HEK293 (cell line): ENCODE data around the gene NPY1R.

ENCODE experiments used
- CTCF ChIA-PET: fragments of 350-600 bp; formaldehyde crosslinking; extraction: SDS; loops from one replicate; lab custom pipeline; 2021; ENCODE audit warnings: antibody characterized with exemption; lab: Yijun Ruan, JAX
- POLR2A ChIA-PET: fragments of 300-600 bp; formaldehyde crosslinking; extraction: SDS; loops from one replicate; lab custom pipeline; 2020; ENCODE audit warnings: antibody characterized with exemption, inconsistent platforms; lab: Yijun Ruan, JAX
- H3K27ac ChIP-seq: fragments of 200-500 bp; sonication (Bioruptor generic); 2 replicates; pipeline ENCODE4 v1.5.1; 2014; ENCODE audit warnings: low read depth, low read length, control low read depth, inconsistent platforms; ENCODE audit errors: extremely low read depth
- H3K36me3 ChIP-seq, 2 experiments: fragments of 200-500 bp in 1 of 2; sonication (Bioruptor generic) in 1 of 2; 1 replicate in 1 of 2; 2 replicates in 1 of 2; pipeline ENCODE4 v1.5.1; 2014 to 2017; ENCODE audit warnings: inconsistent platforms in 2 of 2, low read length in 2 of 2; ENCODE audit not compliant: control insufficient read depth in 2 of 2, insufficient read depth in 1 of 2
- H3K4me1 ChIP-seq: fragments of 200-500 bp; sonication (Bioruptor generic); 2 replicates; pipeline ENCODE4 v1.5.1; 2014; ENCODE audit warnings: mild to moderate bottlenecking, low read length, inconsistent platforms; ENCODE audit not compliant: control insufficient read depth, insufficient read depth
- H3K4me3 ChIP-seq: 2 replicates; pipeline ENCODE4 v1.5.1; 2011; ENCODE audit warnings: low read depth, mild to moderate bottlenecking, control low read depth, low read length, moderate library complexity
- H3K9me3 ChIP-seq: fragments of 200-500 bp; sonication (Bioruptor generic); 2 replicates; pipeline ENCODE4 v1.5.1; 2014; ENCODE audit warnings: low read depth, low read length, inconsistent platforms; ENCODE audit not compliant: control insufficient read depth, insufficient read depth
- BCL11B ChIP-seq: fragments of 450-650 bp; formaldehyde crosslinking; IDR thresholded peaks from 2 replicates; pipeline ENCODE4 v1.5.1; 2016; ENCODE audit warnings: low read depth, missing biosample characterization, missing genetic modification characterization
- KLF10 ChIP-seq: fragments of 450-650 bp; IDR thresholded peaks from 2 replicates; pipeline ENCODE4 v1.5.1; 2018; ENCODE audit warnings: missing biosample characterization, mild to moderate bottlenecking, missing genetic modification characterization
- OVOL3 ChIP-seq: fragments of 450-650 bp; formaldehyde crosslinking; IDR thresholded peaks from 2 replicates; pipeline ENCODE4 v1.5.1; 2016; ENCODE audit warnings: missing biosample characterization, missing genetic modification characterization
- ZNF114 ChIP-seq: fragments of 450-650 bp; formaldehyde crosslinking; IDR thresholded peaks from 2 replicates; pipeline ENCODE4 v1.5.0; 2017; ENCODE audit warnings: missing biosample characterization, missing genetic modification characterization
- ZNF155 ChIP-seq: fragments of 450-650 bp; formaldehyde crosslinking; IDR thresholded peaks from 2 replicates; pipeline ENCODE4 v1.5.1; 2016; ENCODE audit warnings: missing biosample characterization, missing genetic modification characterization
- ZNF354C ChIP-seq: fragments of 450-650 bp; formaldehyde crosslinking; IDR thresholded peaks from 2 replicates; pipeline ENCODE4 v1.5.1; 2016; ENCODE audit warnings: missing biosample characterization, missing genetic modification characterization, low read depth, borderline replicate concordance
- ZNF398 ChIP-seq: fragments of 450-650 bp; formaldehyde crosslinking; IDR thresholded peaks from 2 replicates; pipeline ENCODE4 v1.5.1; 2017; ENCODE audit warnings: missing biosample characterization, missing genetic modification characterization
- ZNF510 ChIP-seq: fragments of 450-650 bp; formaldehyde crosslinking; IDR thresholded peaks from 2 replicates; pipeline ENCODE4 v1.5.1; 2018; ENCODE audit warnings: mild to moderate bottlenecking, missing genetic modification characterization, missing biosample characterization; ENCODE audit not compliant: insufficient replicate concordance
- ZNF626 ChIP-seq: fragments of 450-650 bp; sonication (Bioruptor Pico); formaldehyde crosslinking; IDR thresholded peaks from 2 replicates; pipeline ENCODE4 v1.5.1; 2018; ENCODE audit warnings: missing biosample characterization, missing genetic modification characterization, inconsistent platforms
- ZNF701 ChIP-seq: fragments of 450-650 bp; formaldehyde crosslinking; IDR thresholded peaks from 2 replicates; pipeline ENCODE4 v1.5.1; 2016; ENCODE audit warnings: missing biosample characterization, missing genetic modification characterization
- ZNF837 ChIP-seq: fragments of 450-650 bp; formaldehyde crosslinking; IDR thresholded peaks from 2 replicates; pipeline ENCODE4 v1.5.1; 2016; ENCODE audit warnings: missing biosample characterization, missing genetic modification characterization
- TF ChIP-seq, protein P1 (sequence below): fragments of 450-650 bp; formaldehyde crosslinking; IDR thresholded peaks from 2 replicates; pipeline ENCODE4 v1.5.1; 2016; ENCODE audit warnings: missing biosample characterization, missing genetic modification characterization

The NPY1R gene

DNA sequence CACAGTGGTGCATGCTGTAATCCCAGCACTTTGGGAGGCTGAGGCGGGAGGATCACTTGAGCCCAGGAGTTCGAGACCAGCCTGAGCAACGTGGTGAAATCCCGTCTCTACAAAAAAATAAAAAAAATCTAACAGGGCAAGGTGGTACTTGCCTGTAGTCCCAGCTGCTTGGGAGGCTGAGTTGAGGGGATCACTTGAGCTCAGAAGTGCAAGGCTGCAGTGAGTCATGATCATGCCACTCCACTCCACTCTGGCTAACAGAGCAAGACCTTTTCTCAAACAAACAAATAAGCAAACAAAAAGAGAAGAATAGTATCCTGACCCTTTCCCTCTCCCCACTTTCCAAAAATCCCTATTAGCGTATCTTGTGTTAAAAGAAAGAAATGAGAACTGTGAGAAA, 52.7 kb downstream of the NPY1R start:
- CTCF ChIA-PET = no interaction called here

DNA sequence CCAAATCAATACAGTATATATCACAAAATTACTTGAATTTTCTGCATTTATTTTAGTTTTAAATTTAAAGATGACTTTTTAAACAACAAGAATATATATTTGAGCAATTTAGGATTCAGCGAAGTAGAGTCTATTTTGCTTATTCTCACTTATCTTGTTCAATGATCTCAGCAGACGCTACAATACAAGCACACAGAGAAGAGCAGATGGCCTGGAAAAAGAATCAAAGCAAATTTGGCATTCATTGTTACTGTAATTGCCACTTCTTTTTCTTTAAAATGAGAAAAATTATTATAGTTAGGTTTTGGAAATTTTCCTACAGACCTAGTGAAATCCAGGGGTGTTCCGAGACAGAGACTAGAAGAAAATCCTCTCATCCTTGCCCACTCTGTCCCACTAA, 57.5 kb downstream of the NPY1R start:
- CTCF ChIA-PET = no interaction called here
- H3K4me3 ChIP-seq = no peak overlapping the region

More for the DNA sequence above, 52.7 kb downstream of the NPY1R start:
- H3K27ac ChIP-seq = no peak overlapping the region
- H3K36me3 ChIP-seq = no peaks in the 10 kb centered on the region
- TF ChIP-seq ZNF398 (tag by site-specific recombination) (no peak), OVOL3 (tag by site-specific recombination) (no peak), ZNF837 (no peak), KLF10 (tag by site-specific recombination) (no peak), ZNF114 (no peak), ZNF354C (no peak), ZNF155 (no peak), ZNF701 (tag by site-specific recombination) (no peak), BCL11B (tag by site-specific recombination) (no peak)
- TF ChIP-seq, protein P1, sequence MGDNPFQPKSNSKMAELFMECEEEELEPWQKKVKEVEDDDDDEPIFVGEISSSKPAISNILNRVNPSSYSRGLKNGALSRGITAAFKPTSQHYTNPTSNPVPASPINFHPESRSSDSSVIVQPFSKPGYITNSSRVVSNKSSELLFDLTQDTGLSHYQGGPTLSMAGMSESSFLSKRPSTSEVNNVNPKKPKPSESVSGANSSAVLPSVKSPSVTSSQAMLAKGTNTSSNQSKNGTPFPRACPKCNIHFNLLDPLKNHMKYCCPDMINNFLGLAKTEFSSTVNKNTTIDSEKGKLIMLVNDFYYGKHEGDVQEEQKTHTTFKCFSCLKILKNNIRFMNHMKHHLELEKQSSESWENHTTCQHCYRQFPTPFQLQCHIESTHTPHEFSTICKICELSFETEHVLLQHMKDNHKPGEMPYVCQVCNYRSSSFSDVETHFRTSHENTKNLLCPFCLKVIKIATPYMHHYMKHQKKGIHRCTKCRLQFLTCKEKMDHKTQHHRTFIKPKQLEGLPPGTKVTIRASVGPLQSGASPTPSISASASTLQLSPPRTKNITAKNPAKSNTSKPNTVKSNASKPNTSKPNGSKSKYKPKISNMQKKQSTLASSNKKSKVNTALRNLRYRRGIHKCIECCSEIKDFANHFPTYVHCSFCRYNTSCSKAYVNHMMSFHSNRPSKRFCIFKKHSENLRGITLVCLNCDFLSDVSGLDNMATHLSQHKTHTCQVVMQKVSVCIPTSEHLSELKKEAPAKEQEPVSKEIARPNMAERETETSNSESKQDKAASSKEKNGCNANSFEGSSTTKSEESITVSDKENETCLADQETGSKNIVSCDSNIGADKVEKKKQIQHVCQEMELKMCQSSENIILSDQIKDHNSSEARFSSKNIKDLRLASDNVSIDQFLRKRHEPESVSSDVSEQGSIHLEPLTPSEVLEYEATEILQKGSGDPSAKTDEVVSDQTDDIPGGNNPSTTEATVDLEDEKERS (tag by site-specific recombination) = no peak
- TF ChIP-seq, all 188 proteins: peak for 0
- Histone ChIP-seq H3K4me3 (no peak overlapping the region), H3K9me3 (no peaks in the 10 kb centered on the region), H3K4me1 (no peaks in the 10 kb centered on the region)
- POLR2A ChIA-PET = no interaction called here

More for the DNA sequence above, 57.5 kb downstream of the NPY1R start:
- POLR2A ChIA-PET = no interaction called here
- no peaks in the 10 kb centered on the region for H3K36me3 ChIP-seq
- no peaks in the 10 kb centered on the region for H3K9me3 ChIP-seq
- no peak overlapping the region for H3K27ac ChIP-seq
- TF ChIP-seq ZNF510 (tag by site-specific recombination) (no peak), ZNF626 (tag by site-specific recombination) (no peak)
- H3K4me1 ChIP-seq = no peaks in the 10 kb centered on the region
